Neutrophil (primary cell): ENCODE data around the gene SH2D7.

Source experiments
- H3K27ac ChIP-seq: fragments of 200-600 bp; sonication (generic); 2 replicates; pipeline ENCODE4 v1.5.1; 2016; ENCODE audit warnings: mild to moderate bottlenecking, moderate library complexity
- H3K27me3 ChIP-seq: fragments of 200-600 bp; sonication (generic); 2 replicates; pipeline ENCODE4 v1.6.0; 2016; ENCODE audit warnings: mild to moderate bottlenecking
- H3K36me3 ChIP-seq: fragments of 200-600 bp; sonication (generic); 2 replicates; pipeline ENCODE4 v1.5.1; 2017
- H3K4me1 ChIP-seq, 2 experiments: fragments of 200-600 bp in 1 of 2; sonication (generic) in 1 of 2; 1 replicate in 1 of 2; 2 replicates in 1 of 2; pipeline versions ENCODE4 v1.5.1 to v1.6.1; 2013 to 2016; ENCODE audit warnings: low read depth in 1 of 2, low read length in 1 of 2, mild to moderate bottlenecking in 1 of 2, moderate library complexity in 1 of 2; ENCODE audit not compliant: control insufficient read depth in 1 of 2, insufficient read depth in 1 of 2
- H3K4me3 ChIP-seq, 2 experiments: fragments of 200-600 bp in 1 of 2; sonication (generic) in 1 of 2; 1 replicate in 1 of 2; 2 replicates in 1 of 2; pipeline ENCODE4 v1.5.1; 2013 to 2016; ENCODE audit warnings: low read depth in 1 of 2, low read length in 1 of 2, mild to moderate bottlenecking in 1 of 2, moderate library complexity in 1 of 2
- H3K9me3 ChIP-seq: fragments of 200-600 bp; sonication (generic); 2 replicates; pipeline ENCODE4 v1.5.1; 2016
- TF ChIP-seq, protein P1 (sequence below): fragments of 200-600 bp; sonication (generic); IDR thresholded peaks from 2 replicates; pipeline ENCODE4 v1.5.1; 2016; ENCODE audit warnings: antibody characterized with exemption

Gene SH2D7

DNA sequence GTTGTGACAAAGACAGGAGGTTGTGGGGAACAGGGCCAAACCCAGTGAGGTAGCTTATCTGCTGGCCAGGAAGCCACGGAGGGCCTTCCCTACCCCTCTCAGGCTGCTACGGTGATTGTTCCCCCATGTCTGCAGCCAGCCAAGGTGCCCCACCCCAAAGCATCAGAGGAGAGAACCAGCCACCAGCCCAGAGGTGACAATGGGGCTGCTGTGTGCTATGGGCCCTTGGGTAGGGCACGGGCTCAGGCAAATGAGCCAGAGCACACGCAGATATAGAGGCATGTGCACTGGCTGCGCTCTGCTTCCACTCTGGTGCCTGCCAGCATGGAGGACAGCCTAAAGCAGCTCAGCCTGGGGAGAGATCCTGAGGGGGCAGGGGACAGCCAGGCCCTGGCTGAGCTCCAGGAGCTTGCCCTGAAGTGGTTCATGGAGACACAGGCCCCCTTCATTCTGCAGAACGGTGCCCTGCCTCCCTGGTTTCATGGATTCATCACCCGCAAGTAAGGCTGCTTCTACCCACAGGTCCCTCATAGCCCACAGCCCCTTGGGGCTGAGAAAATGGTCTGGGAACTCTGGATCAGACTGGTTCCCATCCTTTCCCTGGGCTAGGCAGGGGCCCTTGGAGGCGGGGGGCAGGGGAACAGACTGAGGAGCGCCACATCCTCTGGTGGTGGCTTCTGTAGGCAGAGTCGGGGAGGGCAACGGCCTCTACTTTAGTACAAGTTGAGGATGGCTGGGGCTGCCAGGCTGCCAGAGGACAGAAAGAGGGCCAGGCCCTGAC is at the start of gene SH2D7:
SH2D7 (plus strand) TSS at position 301 of the 781 bp plus-strand sequence; CDS start at position 325, 24 bp downstream.
- Histone ChIP-seq H3K4me1 (peaks cover under 1 to 3% of the 10 kb centered on the region in 2 experiments), H3K4me3 (no peak within 1 kb of the TSS), H3K9me3 (no peaks in the 10 kb centered on the region), H3K36me3 (no peaks in the 10 kb centered on the region), H3K27me3 (no peaks in the 10 kb centered on the region), H3K27ac (no peak within 1 kb of the TSS)
- TF ChIP-seq, protein P1, sequence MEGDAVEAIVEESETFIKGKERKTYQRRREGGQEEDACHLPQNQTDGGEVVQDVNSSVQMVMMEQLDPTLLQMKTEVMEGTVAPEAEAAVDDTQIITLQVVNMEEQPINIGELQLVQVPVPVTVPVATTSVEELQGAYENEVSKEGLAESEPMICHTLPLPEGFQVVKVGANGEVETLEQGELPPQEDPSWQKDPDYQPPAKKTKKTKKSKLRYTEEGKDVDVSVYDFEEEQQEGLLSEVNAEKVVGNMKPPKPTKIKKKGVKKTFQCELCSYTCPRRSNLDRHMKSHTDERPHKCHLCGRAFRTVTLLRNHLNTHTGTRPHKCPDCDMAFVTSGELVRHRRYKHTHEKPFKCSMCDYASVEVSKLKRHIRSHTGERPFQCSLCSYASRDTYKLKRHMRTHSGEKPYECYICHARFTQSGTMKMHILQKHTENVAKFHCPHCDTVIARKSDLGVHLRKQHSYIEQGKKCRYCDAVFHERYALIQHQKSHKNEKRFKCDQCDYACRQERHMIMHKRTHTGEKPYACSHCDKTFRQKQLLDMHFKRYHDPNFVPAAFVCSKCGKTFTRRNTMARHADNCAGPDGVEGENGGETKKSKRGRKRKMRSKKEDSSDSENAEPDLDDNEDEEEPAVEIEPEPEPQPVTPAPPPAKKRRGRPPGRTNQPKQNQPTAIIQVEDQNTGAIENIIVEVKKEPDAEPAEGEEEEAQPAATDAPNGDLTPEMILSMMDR, result no peak

DNA sequence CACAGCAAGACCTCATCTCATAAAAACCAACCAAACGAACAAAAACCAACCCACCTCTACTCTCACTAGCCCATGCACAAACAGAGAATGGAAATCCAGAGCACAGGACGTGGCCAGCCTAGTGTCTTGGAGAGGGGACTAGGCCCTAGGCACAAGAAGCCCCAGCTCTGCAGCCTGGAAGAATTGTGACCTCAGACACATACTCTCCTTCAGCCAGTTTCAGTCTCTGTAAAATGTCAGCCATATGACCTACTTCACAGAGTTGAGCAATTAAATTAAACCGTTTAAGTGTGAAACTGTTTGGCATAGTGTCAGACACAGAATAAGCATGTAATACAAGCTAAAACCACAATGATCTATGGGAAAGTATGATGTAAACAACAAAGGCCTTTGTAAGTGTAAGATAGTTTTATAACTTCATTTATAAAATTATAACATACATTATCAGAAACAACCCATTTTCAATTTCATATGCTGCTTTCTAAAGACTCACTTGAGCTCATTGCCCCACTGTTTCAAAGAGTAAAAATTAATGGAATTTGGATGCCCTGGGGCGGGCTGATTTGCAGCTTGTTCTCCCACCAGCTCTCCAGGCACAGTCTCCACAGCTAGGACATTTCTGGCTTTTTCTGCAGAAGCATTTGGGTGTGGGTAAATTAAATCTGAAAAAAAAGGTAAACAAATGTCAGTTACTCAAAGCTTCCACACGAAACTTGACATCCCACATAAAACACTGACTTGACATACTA is 47.8 kb upstream of the SH2D7 start:
- Histone ChIP-seq H3K4me3 (no peak overlapping the region), H3K4me1 (peaks cover 76 to 82% of the 10 kb centered on the region in 2 experiments), H3K9me3 (no peaks in the 10 kb centered on the region), H3K27ac (peak overlapping the region; percentile 85), H3K27me3 (no peaks in the 10 kb centered on the region), H3K36me3 (peaks cover 9% of the 10 kb centered on the region)
- TF ChIP-seq, protein P1, result no peak

DNA sequence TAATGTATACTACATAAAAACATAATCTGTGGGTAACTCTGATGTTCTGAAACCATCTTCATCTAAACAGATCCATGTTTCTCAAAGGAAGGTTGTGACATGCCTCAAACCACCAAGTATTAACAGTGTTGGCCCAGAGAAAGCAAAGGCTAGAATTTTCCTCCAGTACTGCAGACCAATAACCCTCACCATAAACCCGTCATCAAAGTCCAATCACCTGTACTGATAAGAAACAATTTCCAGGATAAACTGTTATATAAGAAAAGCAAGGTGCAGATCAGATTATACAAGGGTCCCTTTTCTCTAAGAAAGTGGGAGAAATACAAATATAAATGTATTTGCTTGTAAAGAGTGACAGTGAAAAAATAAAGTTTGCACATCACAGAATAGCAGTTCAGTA is 47.2 kb upstream of the SH2D7 start:
- peaks cover 9% of the 10 kb centered on the region for H3K36me3 ChIP-seq
- H3K27ac ChIP-seq, result peak overlapping the region; percentile 85
- peaks cover 76 to 82% of the 10 kb centered on the region in 2 experiments for H3K4me1 ChIP-seq
- H3K27me3 ChIP-seq, result no peaks in the 10 kb centered on the region
- TF ChIP-seq, protein P1, result no peak
- no peak overlapping the region for H3K4me3 ChIP-seq
- H3K9me3 ChIP-seq, result no peaks in the 10 kb centered on the region

GRCh38 chr15:78046796-78047341 is 45.5 kb upstream of the SH2D7 start:
- TF ChIP-seq, protein P1, result no peak
- Histone ChIP-seq H3K27me3 (no peaks in the 10 kb centered on the region), H3K36me3 (peaks cover 9% of the 10 kb centered on the region), H3K27ac (peak overlapping the region; percentile 85), H3K4me3 (peak overlapping the region in 1 of 2 experiments; percentile 33), H3K4me1 (peaks cover 82 to 85% of the 10 kb centered on the region in 2 experiments), H3K9me3 (no peaks in the 10 kb centered on the region)

- TF ChIP-seq, protein P1, result no peak
- H3K27me3 ChIP-seq, result no peaks in the 10 kb centered on the region
- peak overlapping the region; percentile 19 to 25 for H3K4me3 ChIP-seq
These were observed 44.4 kb upstream of the SH2D7 start for GRCh38 chr15:78047761-78048627.

More at GRCh38 chr15:78047761-78048627, 44.4 kb upstream of the SH2D7 start:
- Histone ChIP-seq H3K4me1 (peaks cover 91 to 93% of the 10 kb centered on the region in 2 experiments), H3K36me3 (peaks cover 9% of the 10 kb centered on the region), H3K27ac (peak overlapping the region; percentile 85), H3K9me3 (no peaks in the 10 kb centered on the region)
